GM10266 (cell line): ENCODE measurements around the gene MCAT.

ENCODE experiments used
- DNase-seq: peaks from one replicate; pipeline ENCODE4 v3.0.0; 2012; ENCODE audit errors: extremely low spot score
- CTCF ChIP-seq: IDR thresholded peaks from 2 replicates; pipeline ENCODE4 v1.5.1; 2012; ENCODE audit warnings: mild to moderate bottlenecking, low read depth; ENCODE audit not compliant: control insufficient read depth, insufficient read depth; ENCODE audit errors: missing control alignments

The MCAT gene

GRCh38 chr22:43172191-43172590 lies 29.0 kb upstream of the MCAT start:
- no peak for DNase-seq
- no peak for TF ChIP-seq CTCF

- no peak for TF ChIP-seq CTCF
- DNase-seq: no peak
Measured at GRCh38 chr22:43171607-43172006, 28.4 kb upstream of the MCAT start.

- TF ChIP-seq CTCF: no peak
- DNase-seq: no peak
Measured at GRCh38 chr22:43171019-43171491, 27.9 kb upstream of the MCAT start.

- no peak for TF ChIP-seq CTCF
- DNase-seq: no peak
Measured at GRCh38 chr22:43170131-43170480, 26.9 kb upstream of the MCAT start.

- DNase-seq: no peak
- TF ChIP-seq CTCF: no peak
Measured at GRCh38 chr22:43169310-43170130, 26.3 kb upstream of the MCAT start.

- no peak for DNase-seq
- no peak for TF ChIP-seq CTCF
Measured at GRCh38 chr22:43168471-43169309, 25.5 kb upstream of the MCAT start.
